ENCODE measurements around the gene TLR1.
"Not testable (repeated sequence)": the region's sequence is repeated elsewhere in the genome, so short reads cannot be mapped to it uniquely, and the experiment has no call there.

The TLR1 gene

GRCh38 chr4:38806251-38806650 lies 1.7 kb upstream of the TLR1 start:
- DNase-seq, result not testable (repeated sequence)

- no peak for DNase-seq
Measured at GRCh38 chr4:38805530-38806145, 1.0 kb upstream of the TLR1 start.

GRCh38 chr4:38803833-38804653 lies 548 bp downstream of the TLR1 start:
- no peak for DNase-seq

- no peak for DNase-seq
Measured at GRCh38 chr4:38802561-38803355, 1.8 kb downstream of the TLR1 start.

GRCh38 chr4:38800961-38801450 lies 3.6 kb downstream of the TLR1 start:
- DNase-seq, result no peak

- DNase-seq, result no peak
Measured at GRCh38 chr4:38800366-38800765, 4.2 kb downstream of the TLR1 start.

GRCh38 chr4:38795087-38795486 lies 9.5 kb downstream of the TLR1 start:
- DNase-seq, result no peak

GRCh38 chr4:38794051-38794450 lies 10.5 kb downstream of the TLR1 start:
- DNase-seq, result no peak

GRCh38 chr4:38791010-38791409 lies 13.6 kb downstream of the TLR1 start:
- no peak for DNase-seq

- no peak for DNase-seq
Measured at GRCh38 chr4:38788317-38788716, 16.3 kb downstream of the TLR1 start.

GRCh38 chr4:38787693-38788092 lies 16.9 kb downstream of the TLR1 start:
- no peak for DNase-seq

- no peak for DNase-seq
Measured at GRCh38 chr4:38785901-38786402, 18.6 kb downstream of the TLR1 start.

GRCh38 chr4:38785041-38785790 lies 19.4 kb downstream of the TLR1 start:
- no peak for DNase-seq

GRCh38 chr4:38784141-38784540 lies 20.4 kb downstream of the TLR1 start:
- DNase-seq, result no peak

GRCh38 chr4:38783109-38783460 lies 21.5 kb downstream of the TLR1 start:
- no peak for DNase-seq

- peak; percentile 55 for DNase-seq
Measured at GRCh38 chr4:38782452-38783108, 22.0 kb downstream of the TLR1 start, which contains the start of gene TLR10. TSS of gene TLR10 (minus strand) at chr4:38782990. CDS start at chr4:38775590, 7,400 bp downstream.

GRCh38 chr4:38781854-38782261 lies 22.7 kb downstream of the TLR1 start:
- DNase-seq, result no peak

GRCh38 chr4:38780833-38781484 lies 23.6 kb downstream of the TLR1 start:
- DNase-seq, result no peak

GRCh38 chr4:38779790-38780189 lies 24.8 kb downstream of the TLR1 start:
- DNase-seq, result no peak

GRCh38 chr4:38777925-38778324 lies 26.7 kb downstream of the TLR1 start:
- DNase-seq, result not testable (repeated sequence)

- no peak for DNase-seq
Measured at GRCh38 chr4:38775326-38775725, 29.3 kb downstream of the TLR1 start.

Measured in NCI-H69 (cell line).